Activated T-helper 17 cell treated with anti-CD3 and anti-CD28 coated beads, Interleukin-2, amount 50 U/mL, for 72 hours (primary cell): ENCODE measurements around the gene SH2B3. TPM values are rescaled to one million over a fixed set of nuclear protein-coding genes. Genes with fewer than 3 reads are reported as not detected.
"Not testable (repeated sequence)": the region's sequence is repeated elsewhere in the genome, so short reads cannot be mapped to it uniquely, and the experiment has no call there.

Experiments
- ATAC-seq: fragments of 150-1000 bp; cut with Tn5 transposase; replicated peaks from 2 replicates; pipeline ENCODE4 v1.10.0; 2021; ENCODE audit warnings: mild to moderate bottlenecking, moderate library complexity
- H3K27ac Mint-ChIP-seq: one replicate; pipeline ENCODE4 v1.8.0; 2022; ENCODE audit warnings: mixed read lengths
- H3K27me3 Mint-ChIP-seq: one replicate; pipeline ENCODE4 v1.8.0; 2022; ENCODE audit warnings: mixed read lengths
- H3K36me3 Mint-ChIP-seq: one replicate; pipeline ENCODE4 v1.8.0; 2022; ENCODE audit warnings: low read depth, mild to moderate bottlenecking, mixed read lengths
- H3K4me1 Mint-ChIP-seq: one replicate; pipeline ENCODE4 v1.8.0; 2022; ENCODE audit warnings: mixed read lengths
- H3K4me3 Mint-ChIP-seq: one replicate; pipeline ENCODE4 v1.8.0; 2022; ENCODE audit warnings: mild to moderate bottlenecking, mixed read lengths
- H3K9me3 Mint-ChIP-seq: one replicate; pipeline ENCODE4 v1.8.0; 2022; ENCODE audit warnings: mixed read lengths
- total RNA-seq, 2 donors: library from RNA; stranded (reverse); gene quantifications; one replicate each; pipeline ENCODE4 v1.2.3, GENCODE V29; 2022

SH2B3 gene
- total RNA-seq, 2 donors from 2014 or later, result 8.5 to 12.1 TPM

- not testable (repeated sequence) for H3K27me3 Mint-ChIP-seq, H3K4me3 Mint-ChIP-seq, ATAC-seq, H3K4me1 Mint-ChIP-seq, H3K27ac Mint-ChIP-seq, H3K9me3 Mint-ChIP-seq
- peaks cover 80% of the 10 kb centered on the region for H3K36me3 Mint-ChIP-seq
Observed at GRCh38 chr12:111492979-111493378, 87.3 kb downstream of the SH2B3 start.

GRCh38 chr12:111494676-111495075, 89.0 kb downstream of the SH2B3 start:
- no peak for ATAC-seq
- Mint-ChIP-seq H3K4me3 (no peak overlapping the region), H3K36me3 (peaks cover 83% of the 10 kb centered on the region), H3K4me1 (no peaks in the 10 kb centered on the region), H3K9me3 (no peaks in the 10 kb centered on the region), H3K27me3 (no peaks in the 10 kb centered on the region), H3K27ac (no peak overlapping the region)

Other genes with a start within 250 kb of the SH2B3 start
- 1 to 10 TPM; 1.1 to 1.2 TPM for gene PHETA1, start 36.8 kb upstream of the SH2B3 start, total RNA-seq
- 10 to 100 TPM; 40.4 to 54.7 TPM for gene ATXN2, start 193.4 kb downstream of the SH2B3 start, total RNA-seq